GM23338 (cell line): ENCODE results near the gene SNX32.
A peak's percentile ranks its signal among the peaks of the same experiment; 100 is the strongest.

ENCODE experiments used
- CREB1 ChIP-seq: fragments of 250-450 bp; sonication (Bioruptor Pico); IDR thresholded peaks from 2 replicates; pipeline ENCODE4 v1.5.0; 2020; ENCODE audit warnings: low read depth, mild to moderate bottlenecking, moderate library complexity
- EZH2 ChIP-seq: fragments of 200-600 bp; sonication (generic); IDR thresholded peaks from one replicate; pipeline ENCODE4 v1.8.0; 2017; ENCODE audit warnings: antibody characterized with exemption, mild to moderate bottlenecking, low read depth; ENCODE audit not compliant: unreplicated experiment
- EZH2phosphoT487 ChIP-seq: fragments of 200-600 bp; sonication (generic); IDR thresholded peaks from one replicate; pipeline ENCODE4 v1.8.1; 2018; ENCODE audit warnings: antibody characterized with exemption; ENCODE audit not compliant: unreplicated experiment
- JUNB ChIP-seq: IDR thresholded peaks from one replicate; pipeline ENCODE4 v1.6.1; 2016; ENCODE audit warnings: antibody characterized with exemption; ENCODE audit not compliant: unreplicated experiment
- NANOG ChIP-seq: IDR thresholded peaks from 2 replicates; pipeline ENCODE4 v1.6.1; 2016; ENCODE audit warnings: antibody characterized with exemption, borderline replicate concordance
- POLR2AphosphoS5 ChIP-seq: IDR thresholded peaks from 2 replicates; pipeline ENCODE4 v1.6.1; 2016; ENCODE audit warnings: antibody characterized with exemption, low read depth
- ZNF114 ChIP-seq: fragments of 250-450 bp; sonication (Bioruptor Pico); IDR thresholded peaks from 2 replicates; pipeline ENCODE4 v1.5.0; 2020; ENCODE audit warnings: mild to moderate bottlenecking, moderate library complexity
- ZNF331 ChIP-seq: fragments of 250-450 bp; sonication (Bioruptor Pico); IDR thresholded peaks from 2 replicates; pipeline ENCODE4 v1.5.0; 2020; ENCODE audit warnings: low read depth, mild to moderate bottlenecking, moderate library complexity
- TF ChIP-seq, protein P1 (sequence below), 2 experiments: fragments of 200-600 bp in 1 of 2; sonication (generic) in 1 of 2; conservative IDR thresholded peaks; 2 replicates each; pipeline versions ENCODE4 v1.5.1 to v1.6.1; 2016 to 2017; ENCODE audit warnings: antibody characterized with exemption in 2 of 2, low read depth in 2 of 2, mild to moderate bottlenecking in 2 of 2, moderate library complexity in 1 of 2
- TF ChIP-seq, protein P2 (sequence below): IDR thresholded peaks from one replicate; pipeline ENCODE4 v1.6.1; 2018; ENCODE audit warnings: antibody characterized with exemption; ENCODE audit not compliant: unreplicated experiment
- TF ChIP-seq, protein P3 (sequence below): IDR thresholded peaks from 2 replicates; pipeline ENCODE4 v1.6.1; 2016; ENCODE audit warnings: antibody characterized with exemption

DNA sequence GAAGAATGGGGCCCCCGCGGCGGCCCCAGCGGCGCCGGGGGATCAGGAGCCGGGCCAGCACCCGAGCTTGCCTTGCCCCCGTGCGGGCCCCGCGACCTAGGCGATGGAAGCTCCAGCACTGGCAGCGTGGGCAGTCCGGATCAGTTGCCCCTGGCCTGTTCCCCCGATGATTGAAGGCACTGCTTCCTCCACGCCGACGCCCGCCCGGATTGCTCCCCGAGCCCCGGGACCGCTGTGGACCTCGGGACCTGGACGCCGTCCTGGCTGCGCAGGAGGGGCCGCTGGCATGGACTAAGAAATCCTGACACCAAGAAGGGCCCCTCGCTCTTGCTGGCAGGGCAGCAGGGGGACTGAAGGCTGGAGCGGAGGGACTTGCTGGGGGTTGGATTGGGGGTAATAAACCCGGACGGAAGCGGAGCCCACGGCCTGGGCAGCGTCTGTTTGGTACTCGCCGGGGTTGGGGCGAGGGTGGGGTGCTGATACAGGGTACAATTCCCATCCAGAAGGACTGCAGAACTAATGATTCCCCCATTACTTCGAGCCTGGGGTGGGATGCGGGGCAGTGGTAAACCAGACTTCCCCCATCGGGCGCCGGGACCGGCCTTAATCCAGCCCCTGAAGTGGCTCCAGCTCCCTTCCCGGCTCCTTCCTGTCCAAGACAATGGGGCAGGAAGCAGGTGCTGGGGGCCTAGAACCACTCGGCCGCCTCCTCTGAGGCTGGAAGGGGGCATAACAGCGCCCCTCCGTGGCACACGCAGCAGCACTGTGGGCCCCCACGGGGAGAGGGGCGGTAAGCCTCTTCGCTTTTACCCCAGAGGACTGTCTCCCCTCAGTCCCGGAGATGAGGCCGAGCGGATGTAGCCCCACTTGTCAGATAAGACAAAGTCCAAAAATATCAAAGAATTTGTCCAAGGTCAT lies 57.7 kb downstream of the SNX32 start:
- TF ChIP-seq, protein P1, sequence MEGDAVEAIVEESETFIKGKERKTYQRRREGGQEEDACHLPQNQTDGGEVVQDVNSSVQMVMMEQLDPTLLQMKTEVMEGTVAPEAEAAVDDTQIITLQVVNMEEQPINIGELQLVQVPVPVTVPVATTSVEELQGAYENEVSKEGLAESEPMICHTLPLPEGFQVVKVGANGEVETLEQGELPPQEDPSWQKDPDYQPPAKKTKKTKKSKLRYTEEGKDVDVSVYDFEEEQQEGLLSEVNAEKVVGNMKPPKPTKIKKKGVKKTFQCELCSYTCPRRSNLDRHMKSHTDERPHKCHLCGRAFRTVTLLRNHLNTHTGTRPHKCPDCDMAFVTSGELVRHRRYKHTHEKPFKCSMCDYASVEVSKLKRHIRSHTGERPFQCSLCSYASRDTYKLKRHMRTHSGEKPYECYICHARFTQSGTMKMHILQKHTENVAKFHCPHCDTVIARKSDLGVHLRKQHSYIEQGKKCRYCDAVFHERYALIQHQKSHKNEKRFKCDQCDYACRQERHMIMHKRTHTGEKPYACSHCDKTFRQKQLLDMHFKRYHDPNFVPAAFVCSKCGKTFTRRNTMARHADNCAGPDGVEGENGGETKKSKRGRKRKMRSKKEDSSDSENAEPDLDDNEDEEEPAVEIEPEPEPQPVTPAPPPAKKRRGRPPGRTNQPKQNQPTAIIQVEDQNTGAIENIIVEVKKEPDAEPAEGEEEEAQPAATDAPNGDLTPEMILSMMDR (conservative IDR thresholded peaks at IDR 0.05; ENCODE audit: low read depth in 2 of 2), result peak; percentile 58 to 73
- TF ChIP-seq EZH2 (no peak), POLR2AphosphoS5 (peak; percentile 71), EZH2phosphoT487 (no peak), NANOG (no peak), CREB1 (CRISPR knock-in tag) (no peak), ZNF114 (CRISPR knock-in tag) (no peak), ZNF331 (no peak), JUNB (no peak)
- TF ChIP-seq, protein P2, sequence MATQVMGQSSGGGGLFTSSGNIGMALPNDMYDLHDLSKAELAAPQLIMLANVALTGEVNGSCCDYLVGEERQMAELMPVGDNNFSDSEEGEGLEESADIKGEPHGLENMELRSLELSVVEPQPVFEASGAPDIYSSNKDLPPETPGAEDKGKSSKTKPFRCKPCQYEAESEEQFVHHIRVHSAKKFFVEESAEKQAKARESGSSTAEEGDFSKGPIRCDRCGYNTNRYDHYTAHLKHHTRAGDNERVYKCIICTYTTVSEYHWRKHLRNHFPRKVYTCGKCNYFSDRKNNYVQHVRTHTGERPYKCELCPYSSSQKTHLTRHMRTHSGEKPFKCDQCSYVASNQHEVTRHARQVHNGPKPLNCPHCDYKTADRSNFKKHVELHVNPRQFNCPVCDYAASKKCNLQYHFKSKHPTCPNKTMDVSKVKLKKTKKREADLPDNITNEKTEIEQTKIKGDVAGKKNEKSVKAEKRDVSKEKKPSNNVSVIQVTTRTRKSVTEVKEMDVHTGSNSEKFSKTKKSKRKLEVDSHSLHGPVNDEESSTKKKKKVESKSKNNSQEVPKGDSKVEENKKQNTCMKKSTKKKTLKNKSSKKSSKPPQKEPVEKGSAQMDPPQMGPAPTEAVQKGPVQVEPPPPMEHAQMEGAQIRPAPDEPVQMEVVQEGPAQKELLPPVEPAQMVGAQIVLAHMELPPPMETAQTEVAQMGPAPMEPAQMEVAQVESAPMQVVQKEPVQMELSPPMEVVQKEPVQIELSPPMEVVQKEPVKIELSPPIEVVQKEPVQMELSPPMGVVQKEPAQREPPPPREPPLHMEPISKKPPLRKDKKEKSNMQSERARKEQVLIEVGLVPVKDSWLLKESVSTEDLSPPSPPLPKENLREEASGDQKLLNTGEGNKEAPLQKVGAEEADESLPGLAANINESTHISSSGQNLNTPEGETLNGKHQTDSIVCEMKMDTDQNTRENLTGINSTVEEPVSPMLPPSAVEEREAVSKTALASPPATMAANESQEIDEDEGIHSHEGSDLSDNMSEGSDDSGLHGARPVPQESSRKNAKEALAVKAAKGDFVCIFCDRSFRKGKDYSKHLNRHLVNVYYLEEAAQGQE, result no peak
- TF ChIP-seq, protein P3, sequence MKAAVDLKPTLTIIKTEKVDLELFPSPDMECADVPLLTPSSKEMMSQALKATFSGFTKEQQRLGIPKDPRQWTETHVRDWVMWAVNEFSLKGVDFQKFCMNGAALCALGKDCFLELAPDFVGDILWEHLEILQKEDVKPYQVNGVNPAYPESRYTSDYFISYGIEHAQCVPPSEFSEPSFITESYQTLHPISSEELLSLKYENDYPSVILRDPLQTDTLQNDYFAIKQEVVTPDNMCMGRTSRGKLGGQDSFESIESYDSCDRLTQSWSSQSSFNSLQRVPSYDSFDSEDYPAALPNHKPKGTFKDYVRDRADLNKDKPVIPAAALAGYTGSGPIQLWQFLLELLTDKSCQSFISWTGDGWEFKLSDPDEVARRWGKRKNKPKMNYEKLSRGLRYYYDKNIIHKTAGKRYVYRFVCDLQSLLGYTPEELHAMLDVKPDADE, result peak; percentile 64
